HG03565 (cell line): ENCODE measurements around the gene KAT7.
"Not testable (repeated sequence)": the region's sequence is repeated elsewhere in the genome, so short reads cannot be mapped to it uniquely, and the experiment has no call there.

Experiments used
- ATAC-seq: cut with Tn5 transposase; IDR thresholded peaks from one replicate; pipeline ENCODE4 v1.9.1; 2021; ENCODE audit warnings: mild to moderate bottlenecking, moderate library complexity; ENCODE audit not compliant: unreplicated experiment

The KAT7 gene

DNA sequence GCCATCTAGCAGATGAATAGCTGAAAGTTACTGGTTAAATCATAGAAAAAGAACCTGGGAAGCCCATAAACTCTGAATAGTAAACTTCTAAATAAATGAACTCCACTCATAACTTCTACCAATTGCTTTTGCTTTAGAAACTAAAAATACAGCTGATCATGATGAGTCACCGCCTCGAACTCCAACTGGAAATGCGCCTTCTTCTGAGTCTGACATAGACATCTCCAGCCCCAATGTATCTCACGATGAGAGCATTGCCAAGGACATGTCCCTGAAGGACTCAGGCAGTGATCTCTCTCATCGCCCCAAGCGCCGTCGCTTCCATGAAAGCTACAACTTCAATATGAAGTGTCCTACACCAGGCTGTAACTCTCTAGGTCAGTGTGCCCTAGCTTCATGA lies 9.7 kb downstream of the KAT7 start:
- ATAC-seq = no peak

GRCh38 chr17:49798738-49799137 lies 10.3 kb downstream of the KAT7 start:
- ATAC-seq = no peak

- ATAC-seq = no peak
These were observed 20.6 kb downstream of the KAT7 start for GRCh38 chr17:49809056-49809455.

GRCh38 chr17:49814781-49815529 lies 26.5 kb downstream of the KAT7 start:
- ATAC-seq = no peak

DNA sequence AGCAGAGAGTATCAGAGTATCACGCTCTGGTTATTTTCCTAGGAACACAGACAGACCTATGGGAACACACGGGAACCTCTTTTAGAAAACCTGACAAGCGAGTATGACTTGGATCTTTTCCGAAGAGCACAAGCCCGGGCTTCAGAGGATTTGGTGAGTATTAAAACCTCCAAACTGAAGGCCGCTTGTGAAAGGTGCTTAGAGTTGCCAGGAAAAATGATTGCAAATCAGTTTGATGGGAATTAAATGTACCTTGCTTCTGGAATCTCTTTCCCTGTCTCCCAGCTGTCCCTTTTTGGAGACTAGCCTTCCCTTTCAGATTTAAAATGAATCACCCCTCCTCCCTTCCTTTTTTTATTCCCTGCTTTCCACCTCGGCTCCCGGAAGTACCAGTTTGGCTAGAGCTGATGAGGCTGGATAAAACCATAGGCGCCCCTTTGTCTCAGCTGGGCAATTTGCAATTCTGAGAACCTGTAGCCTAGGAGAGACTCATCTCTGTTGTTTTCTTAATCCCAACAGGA lies 27.3 kb downstream of the KAT7 start:
- no peak for ATAC-seq

DNA sequence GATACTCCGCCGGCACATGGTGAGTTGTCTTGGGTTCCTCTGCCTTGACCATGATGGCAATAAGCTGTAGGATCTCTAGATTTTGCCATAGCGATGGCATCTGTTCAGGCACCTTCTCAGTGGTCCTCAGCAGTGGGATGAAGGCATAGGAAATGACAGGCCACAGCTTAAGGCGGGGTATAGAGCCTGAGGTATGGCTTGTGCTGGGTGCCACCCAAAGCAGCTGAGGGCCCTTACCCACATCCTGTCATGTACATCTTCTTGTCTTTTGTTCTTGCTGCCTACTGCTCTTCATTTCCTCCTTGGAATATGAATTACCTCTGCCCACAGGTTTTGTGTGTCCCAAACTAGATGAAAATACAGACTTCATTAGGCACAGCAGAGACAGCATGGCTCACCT lies 29.5 kb downstream of the KAT7 start:
- no peak for ATAC-seq

- ATAC-seq = no peak
These were observed 30.7 kb downstream of the KAT7 start for GRCh38 chr17:49819138-49819537.

- ATAC-seq = no peak
These were observed 31.2 kb downstream of the KAT7 start for GRCh38 chr17:49819651-49820050.

GRCh38 chr17:49820773-49821172 lies 32.3 kb downstream of the KAT7 start:
- no peak for ATAC-seq

DNA sequence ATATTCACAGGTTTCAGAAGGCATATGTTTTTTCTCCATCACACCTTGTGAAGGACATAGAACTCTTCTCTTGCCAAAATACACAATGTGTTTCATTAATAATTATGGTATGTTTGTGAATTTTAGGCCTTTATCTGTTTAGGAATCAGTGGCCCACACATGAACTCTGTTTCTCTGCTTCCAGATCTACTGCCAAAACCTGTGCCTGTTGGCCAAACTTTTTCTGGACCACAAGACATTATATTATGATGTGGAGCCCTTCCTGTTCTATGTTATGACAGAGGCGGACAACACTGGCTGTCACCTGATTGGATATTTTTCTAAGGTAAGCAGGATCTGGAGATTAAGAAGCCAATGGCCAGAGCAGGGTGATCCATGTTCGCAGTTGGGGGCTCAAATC lies 33.0 kb downstream of the KAT7 start:
- ATAC-seq = no peak

DNA sequence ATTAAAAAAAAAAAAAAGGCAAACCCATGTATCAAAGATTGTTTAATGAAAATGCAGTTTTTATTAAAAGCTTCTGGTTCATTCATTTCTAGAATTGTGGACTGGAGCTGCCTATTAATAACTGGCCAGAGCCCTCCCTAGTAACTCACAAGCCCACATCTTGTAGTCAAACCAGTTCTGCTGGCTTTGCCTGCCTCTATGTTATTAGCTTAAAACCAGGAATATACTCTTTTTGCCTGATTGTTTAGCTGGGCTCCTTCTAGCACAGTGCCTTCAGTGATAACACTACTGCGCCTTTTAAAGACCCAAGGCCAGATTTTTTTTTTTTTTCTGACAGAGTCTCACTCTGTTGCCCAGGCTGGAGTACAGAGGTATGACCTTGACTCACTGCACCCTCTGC lies 33.4 kb downstream of the KAT7 start:
- no peak for ATAC-seq

DNA sequence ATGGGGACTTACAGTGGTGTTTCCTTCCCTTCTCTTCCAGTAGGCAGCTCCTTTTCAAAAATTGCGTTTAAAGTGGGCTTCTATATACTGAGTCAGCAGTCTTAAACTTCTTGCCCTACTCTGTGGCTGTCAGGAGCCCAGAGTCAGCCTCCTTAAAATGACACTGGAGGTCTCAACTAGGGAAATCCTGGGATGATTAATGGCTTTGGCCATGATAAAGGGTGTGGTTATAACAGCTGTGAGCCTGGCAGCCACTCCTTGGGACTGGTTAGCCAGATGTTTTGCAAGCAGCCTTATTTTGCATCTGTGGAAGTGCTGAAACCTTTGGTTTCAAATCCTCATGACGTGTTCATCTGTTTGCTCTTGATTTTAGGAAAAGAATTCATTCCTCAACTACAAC lies 34.3 kb downstream of the KAT7 start:
- ATAC-seq = no peak

- ATAC-seq = no peak
These were observed 35.1 kb downstream of the KAT7 start for GRCh38 chr17:49823614-49824013.

GRCh38 chr17:49825645-49826044 lies 37.2 kb downstream of the KAT7 start:
- no peak for ATAC-seq

DNA sequence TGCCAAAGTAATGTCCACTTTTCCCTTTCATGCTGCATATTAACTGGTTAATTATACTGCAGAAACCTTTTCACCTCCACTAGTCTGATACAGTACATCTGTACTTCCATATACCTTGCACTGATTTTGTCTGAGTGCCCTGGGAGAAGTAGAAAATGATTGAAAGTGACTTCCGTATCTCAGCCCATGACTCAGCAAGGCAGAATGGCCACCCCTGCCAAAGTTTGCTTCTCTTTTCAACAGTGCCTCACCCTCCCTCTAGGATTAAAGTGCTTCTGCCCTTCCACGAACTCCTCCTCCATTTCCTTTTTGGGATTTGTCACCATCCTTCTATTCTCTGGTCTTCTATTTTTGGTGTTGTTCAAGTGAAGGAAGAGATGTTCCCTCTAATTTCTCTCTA lies 39.8 kb downstream of the KAT7 start:
- ATAC-seq = not testable (repeated sequence)

DNA sequence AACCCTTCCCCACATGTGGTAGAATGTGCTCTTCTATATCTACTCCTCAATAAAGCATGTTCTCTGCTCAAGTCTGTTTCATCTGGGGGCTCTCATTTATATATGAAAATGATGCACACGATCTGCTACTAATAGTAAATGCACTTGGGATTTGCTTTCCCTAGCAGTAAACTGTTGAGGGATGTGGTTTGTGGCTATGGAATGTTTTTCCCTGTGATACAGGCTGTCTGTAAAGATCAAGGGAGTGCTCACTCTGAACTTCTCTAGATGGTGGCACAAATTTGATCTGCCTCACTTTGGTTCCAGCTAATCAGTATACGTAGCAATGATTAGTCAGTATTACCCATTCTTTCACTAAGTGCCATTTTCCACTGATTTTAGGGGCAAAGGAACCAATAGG lies 40.5 kb downstream of the KAT7 start:
- ATAC-seq = no peak

DNA sequence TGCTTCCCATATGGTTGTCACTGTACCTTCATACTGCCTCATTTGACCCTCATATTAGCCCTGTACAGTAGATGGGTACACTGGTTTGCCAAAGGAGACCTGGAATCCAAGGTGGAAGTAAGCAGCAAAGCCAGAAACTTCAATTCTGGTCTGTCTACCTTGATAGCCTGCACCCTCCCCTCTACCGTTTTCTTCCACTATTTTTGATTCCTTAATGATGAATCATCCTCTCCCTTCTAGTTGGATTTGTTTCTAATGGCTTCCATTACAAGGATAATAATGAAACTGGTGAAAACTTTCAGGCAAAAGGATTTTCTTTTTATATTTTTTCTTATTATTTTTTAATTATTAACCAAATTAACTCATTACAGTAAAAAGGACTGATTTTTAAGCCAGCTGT lies 42.1 kb downstream of the KAT7 start:
- ATAC-seq = no peak

DNA sequence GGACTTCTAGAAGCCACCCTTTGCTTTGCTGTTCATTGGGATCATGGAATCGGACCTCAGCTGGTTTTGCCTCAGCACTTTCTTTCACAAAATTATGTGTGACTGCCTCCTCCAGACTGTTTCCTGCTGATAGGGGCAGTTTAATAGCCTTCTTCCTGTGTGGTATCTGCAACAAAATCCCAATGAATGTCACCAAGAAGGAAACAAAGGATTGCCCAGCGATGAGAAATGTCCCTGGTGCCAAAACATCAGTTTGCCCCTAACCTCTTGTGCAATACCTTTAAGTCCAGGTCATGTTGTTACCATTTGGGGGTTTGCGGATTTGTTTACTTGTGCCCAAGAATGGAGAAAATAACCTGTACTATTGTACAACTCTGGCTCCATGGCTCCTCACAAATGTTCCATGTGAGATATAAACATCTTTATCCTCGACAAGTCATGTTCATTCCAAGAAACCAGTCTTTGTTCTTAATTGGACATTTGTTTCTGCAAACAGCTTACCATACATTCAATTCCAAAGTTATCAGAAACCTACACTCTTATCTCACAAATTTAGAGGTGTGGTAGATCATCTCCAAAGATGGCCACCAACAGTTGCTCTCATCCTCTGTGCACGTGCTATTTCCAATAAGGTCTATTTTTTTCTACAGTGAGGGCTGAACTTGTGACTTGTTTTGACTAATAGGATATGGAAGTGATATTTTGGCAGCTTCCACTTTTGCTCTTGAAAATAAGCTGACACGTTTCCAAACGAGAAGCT lies 44.5 kb downstream of the KAT7 start:
- ATAC-seq = no peak

DNA sequence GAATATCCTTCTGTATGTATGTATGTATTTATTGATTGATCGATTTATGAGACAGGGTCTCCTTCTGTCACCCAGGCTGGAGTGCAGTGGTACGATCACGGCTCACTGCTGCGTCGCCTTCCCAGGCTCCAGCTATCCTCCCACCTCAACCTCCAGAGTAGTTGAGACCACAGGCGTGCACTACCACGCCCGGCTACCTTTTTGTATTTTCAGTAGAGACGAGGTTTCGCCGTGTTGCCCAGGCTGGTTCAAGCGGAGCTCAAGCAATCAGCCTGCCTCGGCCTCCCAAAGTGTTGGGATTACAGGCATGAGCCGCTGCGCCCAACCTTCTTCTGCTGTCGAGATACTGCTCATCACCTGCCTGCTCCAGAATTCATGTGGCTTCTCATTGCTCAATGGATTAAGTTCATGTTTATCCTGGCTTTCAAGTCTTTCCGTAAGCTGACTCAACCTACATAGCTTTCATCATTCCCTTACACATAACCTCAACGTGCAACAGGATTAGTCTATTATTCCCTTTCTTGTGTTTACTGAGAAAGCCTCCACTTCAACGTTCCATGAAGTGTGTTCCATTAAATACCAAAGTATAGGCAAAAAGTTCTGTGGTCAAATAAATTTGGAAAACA lies 45.8 kb downstream of the KAT7 start:
- no peak for ATAC-seq

DNA sequence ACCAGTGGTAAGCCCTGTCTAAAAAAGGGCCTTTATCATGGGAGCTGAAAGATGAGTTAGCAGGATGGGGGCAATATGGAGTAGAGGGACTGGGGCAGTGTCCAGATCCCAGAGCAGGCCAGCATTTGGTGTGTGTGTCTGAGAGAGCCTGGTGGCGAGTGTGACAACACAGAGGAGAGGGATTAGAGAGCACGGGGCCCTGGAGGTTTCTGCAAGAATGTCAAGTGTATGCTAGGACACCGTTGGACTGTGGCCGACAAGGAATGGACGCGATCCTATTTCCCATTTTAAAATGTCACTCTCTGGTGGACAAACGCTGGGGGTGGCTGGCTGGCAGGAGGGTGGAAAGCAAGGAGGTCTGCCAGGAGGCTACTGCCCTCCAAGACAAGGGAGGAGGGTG lies 47.0 kb downstream of the KAT7 start:
- no peak for ATAC-seq

GRCh38 chr17:49836111-49837030 lies 47.9 kb downstream of the KAT7 start:
- no peak for ATAC-seq
